Activated CD4-positive, alpha-beta T cell treated with anti-CD3 and anti-CD28 coated beads, Interleukin-2, amount 10 ng/mL, durations not matched to agents 24 days and 14 days (primary cell): ENCODE results near the gene CNTN2. TPM values are rescaled to one million over a fixed set of nuclear protein-coding genes. Genes with fewer than 3 reads are reported as not detected.
A peak's percentile ranks its signal among the peaks of the same experiment; 100 is the strongest.

Experiments used
- DNase-seq: peaks from one replicate; pipeline ENCODE4 v3.0.0; 2022
- H3K27ac Mint-ChIP-seq: one replicate; pipeline ENCODE4 v1.8.0; 2022; ENCODE audit warnings: mild to moderate bottlenecking, mixed read lengths
- H3K27me3 Mint-ChIP-seq: one replicate; pipeline ENCODE4 v1.8.0; 2022; ENCODE audit warnings: mixed read lengths
- H3K36me3 Mint-ChIP-seq: one replicate; pipeline ENCODE4 v1.8.0; 2022; ENCODE audit warnings: low read depth, mild to moderate bottlenecking, mixed read lengths
- H3K4me1 Mint-ChIP-seq: one replicate; pipeline ENCODE4 v1.8.0; 2021; ENCODE audit warnings: mixed read lengths
- H3K4me3 Mint-ChIP-seq: one replicate; pipeline ENCODE4 v1.8.0; 2022; ENCODE audit warnings: mild to moderate bottlenecking, moderate library complexity, mixed read lengths
- H3K9me3 Mint-ChIP-seq: one replicate; pipeline ENCODE4 v1.8.0; 2021; ENCODE audit warnings: mixed read lengths
- intact Hi-C: fragments of 100-400 bp; cut with micrococcal nuclease; formaldehyde crosslinking; loops from one replicate; pipeline ENCODE4 v1.15.1; 2023
- total RNA-seq: library from RNA; stranded (reverse); gene quantifications from 2 replicates; pipeline ENCODE4 v1.2.3, GENCODE V29; 2022

CNTN2 gene
- total RNA-seq, 1 donor from 2014 or later: not detected

DNA sequence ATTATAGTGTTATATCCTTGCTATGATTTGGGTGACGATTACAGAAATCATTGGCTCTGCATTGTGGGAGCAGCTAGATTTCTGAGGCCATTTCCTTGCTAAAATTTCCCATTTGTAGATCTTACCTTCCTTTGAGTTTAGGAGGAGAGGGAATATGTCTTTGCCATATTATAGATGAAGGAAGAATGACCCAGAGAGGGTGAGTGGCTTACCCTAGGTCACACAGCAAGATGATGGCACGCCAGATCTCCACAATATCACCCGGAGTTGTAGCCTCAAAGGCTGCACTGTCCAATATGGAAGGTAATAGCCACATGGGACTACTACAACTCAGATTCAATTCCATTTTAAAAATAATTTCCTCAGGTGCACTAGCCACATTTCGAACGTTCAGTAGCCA lies 10.3 kb downstream of the CNTN2 start:
- H3K4me3 Mint-ChIP-seq: no peak overlapping the region
- H3K9me3 Mint-ChIP-seq: no peaks in the 10 kb centered on the region
- H3K27me3 Mint-ChIP-seq: no peaks in the 10 kb centered on the region
- no peak overlapping the region for H3K27ac Mint-ChIP-seq
- intact Hi-C loops: no loop called here
- DNase-seq: no peak
- H3K4me1 Mint-ChIP-seq: no peaks in the 10 kb centered on the region
- no peaks in the 10 kb centered on the region for H3K36me3 Mint-ChIP-seq

DNA sequence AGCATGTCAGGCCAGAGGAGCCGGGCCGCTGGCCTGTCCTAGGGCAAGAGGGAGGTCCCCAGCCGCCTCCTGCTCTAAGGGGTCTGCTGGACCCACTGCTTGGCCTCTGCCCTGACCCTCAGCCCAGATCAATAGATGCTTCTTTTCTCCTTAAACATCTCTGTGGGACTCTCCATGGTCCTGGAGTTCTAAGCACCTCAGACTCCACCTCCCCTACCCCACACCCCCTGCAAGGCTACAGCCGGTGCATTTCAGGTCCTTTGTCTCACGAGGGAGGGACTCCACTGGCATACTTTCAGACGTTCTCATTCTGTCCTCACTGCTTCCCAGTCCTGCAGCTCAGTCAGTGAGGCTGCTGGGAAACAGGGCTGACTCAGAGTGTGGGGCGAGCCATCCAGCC lies 11.0 kb downstream of the CNTN2 start:
- DNase-seq: no peak
- Mint-ChIP-seq H3K27ac (no peak overlapping the region), H3K9me3 (no peaks in the 10 kb centered on the region), H3K36me3 (no peaks in the 10 kb centered on the region), H3K4me3 (no peak overlapping the region), H3K4me1 (no peaks in the 10 kb centered on the region), H3K27me3 (no peaks in the 10 kb centered on the region)
- intact Hi-C loops: no loop called here

GRCh38 chr1:205056188-205056611 lies 13.2 kb downstream of the CNTN2 start:
- no peaks in the 10 kb centered on the region for H3K27me3 Mint-ChIP-seq
- H3K4me1 Mint-ChIP-seq: no peaks in the 10 kb centered on the region

DNA sequence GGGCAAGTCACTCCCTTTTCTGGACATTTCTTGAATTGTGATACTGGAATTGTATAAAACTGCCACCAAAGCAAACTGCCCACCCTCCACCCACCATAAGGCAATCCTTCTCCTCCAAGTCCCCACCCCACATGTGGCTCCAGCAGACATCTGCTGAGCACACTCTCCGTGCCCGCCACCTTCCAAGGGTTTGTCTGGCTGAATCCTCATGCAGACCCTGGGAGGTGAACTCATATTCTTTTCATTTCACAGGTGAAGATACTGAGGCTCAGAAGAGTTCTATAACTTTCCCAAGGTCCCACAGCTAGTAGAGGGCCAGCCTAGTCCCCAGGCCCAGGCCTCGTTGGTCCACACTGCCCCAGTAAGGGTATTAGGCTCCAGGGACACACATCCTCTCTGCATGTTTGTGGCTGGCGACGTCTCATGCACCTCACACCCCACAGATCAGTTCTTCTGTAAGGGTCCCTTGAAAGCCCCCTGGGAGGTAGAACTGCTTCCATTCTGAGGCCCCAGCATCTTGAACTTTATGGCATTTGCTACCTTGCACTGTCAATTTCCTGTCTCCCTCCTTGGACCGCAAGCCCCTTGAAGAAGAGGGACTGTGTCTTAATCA lies 14.1 kb downstream of the CNTN2 start:
- no peaks in the 10 kb centered on the region for H3K36me3 Mint-ChIP-seq
- H3K27me3 Mint-ChIP-seq: no peaks in the 10 kb centered on the region
- no peaks in the 10 kb centered on the region for H3K9me3 Mint-ChIP-seq
- intact Hi-C loops: no loop called here
- H3K4me1 Mint-ChIP-seq: no peaks in the 10 kb centered on the region
- H3K4me3 Mint-ChIP-seq: no peak overlapping the region
- DNase-seq: no peak
- no peak overlapping the region for H3K27ac Mint-ChIP-seq

More at GRCh38 chr1:205056188-205056611, 13.2 kb downstream of the CNTN2 start:
- no peaks in the 10 kb centered on the region for H3K36me3 Mint-ChIP-seq
- intact Hi-C loops: no loop called here
- no peaks in the 10 kb centered on the region for H3K9me3 Mint-ChIP-seq
- DNase-seq: no peak
- no peak overlapping the region for H3K27ac Mint-ChIP-seq
- H3K4me3 Mint-ChIP-seq: no peak overlapping the region

- no peaks in the 10 kb centered on the region for H3K9me3 Mint-ChIP-seq
Measured at GRCh38 chr1:205057808-205058575, 15.0 kb downstream of the CNTN2 start.

GRCh38 chr1:205058853-205059252 lies 15.8 kb downstream of the CNTN2 start:
- no peaks in the 10 kb centered on the region for H3K9me3 Mint-ChIP-seq
- H3K27me3 Mint-ChIP-seq: peaks cover 1% of the 10 kb centered on the region
- DNase-seq: no peak
- H3K4me3 Mint-ChIP-seq: no peak overlapping the region
- H3K27ac Mint-ChIP-seq: no peak overlapping the region
- H3K36me3 Mint-ChIP-seq: no peaks in the 10 kb centered on the region
- H3K4me1 Mint-ChIP-seq: no peaks in the 10 kb centered on the region
- intact Hi-C loops: no loop called here

More at GRCh38 chr1:205057808-205058575, 15.0 kb downstream of the CNTN2 start:
- Mint-ChIP-seq H3K27ac (no peak overlapping the region), H3K36me3 (no peaks in the 10 kb centered on the region), H3K4me3 (no peak overlapping the region), H3K27me3 (peaks cover under 1% of the 10 kb centered on the region), H3K4me1 (no peaks in the 10 kb centered on the region)
- intact Hi-C loops: no loop called here
- no peak for DNase-seq

GRCh38 chr1:205059660-205060059 lies 16.6 kb downstream of the CNTN2 start:
- no peak for DNase-seq
- H3K9me3 Mint-ChIP-seq: no peaks in the 10 kb centered on the region
- no peak overlapping the region for H3K4me3 Mint-ChIP-seq
- H3K4me1 Mint-ChIP-seq: no peaks in the 10 kb centered on the region
- H3K27ac Mint-ChIP-seq: no peak overlapping the region
- H3K27me3 Mint-ChIP-seq: peaks cover 1% of the 10 kb centered on the region
- H3K36me3 Mint-ChIP-seq: no peaks in the 10 kb centered on the region
- intact Hi-C loops: no loop called here

DNA sequence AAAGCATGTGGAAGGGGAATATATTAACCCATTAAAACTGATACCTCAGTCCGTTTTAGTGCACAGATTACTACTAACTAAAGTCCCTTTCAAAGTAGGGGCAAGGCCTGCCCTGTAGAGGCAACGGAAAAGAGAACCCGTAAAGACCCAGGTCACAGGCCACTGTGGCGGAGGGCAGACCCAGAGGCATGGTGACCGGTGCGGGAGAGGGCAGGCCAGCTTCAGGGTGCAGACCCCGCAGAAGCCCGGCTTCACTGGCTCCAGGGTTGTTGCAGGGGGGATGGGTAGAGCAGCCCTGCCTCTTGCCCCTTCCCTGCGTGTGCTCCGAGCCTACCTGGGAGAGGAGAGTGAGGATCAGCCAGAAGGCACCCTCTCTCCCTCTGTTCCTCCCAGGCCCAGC lies 17.7 kb downstream of the CNTN2 start:
- Mint-ChIP-seq H3K4me3 (no peak overlapping the region), H3K27ac (no peak overlapping the region), H3K27me3 (peaks cover 1% of the 10 kb centered on the region), H3K4me1 (no peaks in the 10 kb centered on the region), H3K9me3 (no peaks in the 10 kb centered on the region), H3K36me3 (no peaks in the 10 kb centered on the region)
- no peak for DNase-seq
- intact Hi-C loops: loop anchor here (1.0 kb wide), 2 partner anchors 71 to 85 kb away; no protein-coding TSS in a partner anchor

DNA sequence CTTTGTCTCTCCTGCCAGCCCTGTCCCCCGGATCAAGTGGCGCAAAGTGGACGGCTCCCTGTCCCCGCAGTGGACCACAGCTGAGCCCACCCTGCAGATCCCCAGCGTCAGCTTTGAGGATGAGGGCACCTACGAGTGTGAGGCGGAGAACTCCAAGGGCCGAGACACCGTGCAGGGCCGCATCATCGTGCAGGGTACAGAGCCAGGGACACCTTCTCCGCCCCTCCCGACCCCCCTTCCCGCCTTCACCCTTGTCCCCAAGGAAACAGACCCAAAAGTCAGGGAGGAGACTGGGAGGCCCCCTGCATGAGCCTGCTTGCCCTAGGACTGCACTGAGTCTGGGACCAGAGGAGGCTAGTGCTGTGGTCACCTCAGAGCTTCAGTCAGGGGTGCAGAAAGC lies 18.2 kb downstream of the CNTN2 start:
- Mint-ChIP-seq H3K36me3 (no peaks in the 10 kb centered on the region), H3K9me3 (no peaks in the 10 kb centered on the region), H3K4me1 (no peaks in the 10 kb centered on the region), H3K4me3 (no peak overlapping the region), H3K27ac (no peak overlapping the region), H3K27me3 (peaks cover 1% of the 10 kb centered on the region)
- DNase-seq: no peak
- intact Hi-C loops: loop anchor here (1.0 kb wide), 2 partner anchors 72 to 86 kb away; no protein-coding TSS in a partner anchor

- H3K27me3 Mint-ChIP-seq: peaks cover 1% of the 10 kb centered on the region
- H3K9me3 Mint-ChIP-seq: no peaks in the 10 kb centered on the region
- no peak overlapping the region for H3K4me3 Mint-ChIP-seq
- no peaks in the 10 kb centered on the region for H3K4me1 Mint-ChIP-seq
- peak; percentile 92 for DNase-seq
- H3K27ac Mint-ChIP-seq: no peak overlapping the region
- intact Hi-C loops: loop anchor here (1.0 kb wide), 2 partner anchors 72 to 86 kb away; no protein-coding TSS in a partner anchor
- no peaks in the 10 kb centered on the region for H3K36me3 Mint-ChIP-seq
Measured at GRCh38 chr1:205061665-205062069, 18.7 kb downstream of the CNTN2 start.

DNA sequence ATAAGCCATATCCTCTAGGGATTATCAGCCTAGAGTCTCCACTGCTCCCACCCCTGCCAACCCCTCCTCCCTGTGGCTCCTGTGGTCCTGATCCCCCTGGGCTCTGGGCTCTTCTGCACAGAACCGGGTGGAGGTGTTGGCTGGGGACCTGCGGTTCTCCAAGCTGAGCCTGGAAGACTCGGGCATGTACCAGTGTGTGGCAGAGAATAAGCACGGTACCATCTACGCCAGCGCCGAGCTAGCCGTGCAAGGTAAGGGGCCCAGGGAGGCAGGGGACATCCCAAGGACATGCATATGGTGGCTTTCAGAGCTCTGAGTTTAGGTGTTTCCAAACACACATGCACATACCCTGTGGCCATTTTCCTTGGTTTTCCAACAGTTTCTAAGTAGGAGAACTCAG lies 19.3 kb downstream of the CNTN2 start:
- H3K9me3 Mint-ChIP-seq: no peaks in the 10 kb centered on the region

GRCh38 chr1:205062895-205063294 lies 19.9 kb downstream of the CNTN2 start:
- Mint-ChIP-seq H3K4me1 (no peaks in the 10 kb centered on the region), H3K27ac (no peak overlapping the region), H3K36me3 (no peaks in the 10 kb centered on the region), H3K27me3 (peaks cover 1% of the 10 kb centered on the region), H3K4me3 (no peak overlapping the region), H3K9me3 (no peaks in the 10 kb centered on the region)
- no peak for DNase-seq
- intact Hi-C loops: no loop called here

More for the DNA sequence above, 19.3 kb downstream of the CNTN2 start:
- DNase-seq: no peak
- intact Hi-C loops: no loop called here
- no peak overlapping the region for H3K27ac Mint-ChIP-seq
- H3K4me3 Mint-ChIP-seq: no peak overlapping the region
- H3K27me3 Mint-ChIP-seq: peaks cover 1% of the 10 kb centered on the region
- no peaks in the 10 kb centered on the region for H3K4me1 Mint-ChIP-seq
- H3K36me3 Mint-ChIP-seq: no peaks in the 10 kb centered on the region

DNA sequence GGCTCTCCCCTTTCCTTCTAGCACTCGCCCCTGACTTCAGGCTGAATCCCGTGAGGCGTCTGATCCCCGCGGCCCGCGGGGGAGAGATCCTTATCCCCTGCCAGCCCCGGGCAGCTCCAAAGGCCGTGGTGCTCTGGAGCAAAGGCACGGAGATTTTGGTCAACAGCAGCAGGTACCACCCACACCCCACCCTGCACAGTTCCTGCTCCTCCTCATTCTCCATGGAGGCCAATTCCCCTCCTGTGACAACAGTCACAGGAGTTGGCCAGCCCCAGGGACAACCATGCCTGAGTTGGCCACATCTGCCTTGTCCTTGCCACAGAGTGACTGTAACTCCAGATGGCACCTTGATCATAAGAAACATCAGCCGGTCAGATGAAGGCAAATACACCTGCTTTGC lies 21.3 kb downstream of the CNTN2 start:
- Mint-ChIP-seq H3K36me3 (no peaks in the 10 kb centered on the region), H3K27ac (no peak overlapping the region), H3K4me1 (no peaks in the 10 kb centered on the region), H3K4me3 (no peak overlapping the region), H3K9me3 (no peaks in the 10 kb centered on the region), H3K27me3 (peaks cover 1% of the 10 kb centered on the region)
- no peak for DNase-seq
- intact Hi-C loops: no loop called here

- H3K4me1 Mint-ChIP-seq: no peaks in the 10 kb centered on the region
- no peaks in the 10 kb centered on the region for H3K36me3 Mint-ChIP-seq
- peaks cover 1% of the 10 kb centered on the region for H3K27me3 Mint-ChIP-seq
- intact Hi-C loops: no loop called here
- no peaks in the 10 kb centered on the region for H3K9me3 Mint-ChIP-seq
- H3K4me3 Mint-ChIP-seq: no peak overlapping the region
- no peak for DNase-seq
- H3K27ac Mint-ChIP-seq: no peak overlapping the region
Measured at GRCh38 chr1:205064741-205065316, 21.8 kb downstream of the CNTN2 start.
